ENCODE data around the gene ITPKB.

DNA sequence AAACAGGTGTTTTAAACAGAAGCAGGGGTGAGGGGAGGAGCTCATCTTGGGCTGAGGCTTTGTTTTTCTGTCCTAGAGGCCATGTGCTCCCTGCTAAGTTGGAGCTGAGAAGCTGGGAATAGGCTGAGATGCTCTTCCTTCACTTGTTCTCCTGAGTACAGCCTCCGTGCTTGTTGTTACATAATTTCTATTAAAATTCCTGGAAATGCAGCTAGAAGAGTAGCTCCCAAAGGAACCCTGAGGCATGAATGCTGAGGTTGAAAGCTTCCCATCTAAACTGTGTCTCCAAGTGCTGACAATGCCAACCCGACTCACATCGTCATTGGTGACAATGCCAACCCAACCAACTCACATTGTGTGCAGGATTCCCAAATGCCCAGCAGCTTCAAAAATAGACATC is 12.6 kb upstream of the ITPKB start:
- TF ChIP-seq TAF1 (IDR thresholded peaks at IDR 0.05; ENCODE audit: low read depth, low read length) (no peak), POLR2A (IDR thresholded peaks at IDR 0.05; ENCODE audit: low read depth, low read length) (no peak), POLR2AphosphoS5 (IDR thresholded peaks at IDR 0.05; ENCODE audit: low read depth, low read length) (no peak)

Data from GM12891 (cell line).